ENCODE results near the gene SLC1A3.

GRCh38 chr5:36689225-36689624, 82.8 kb downstream of the SLC1A3 start:
- TF ChIP-seq CTCF (IDR thresholded peaks at IDR 0.05) (no peak), POLR2A (IDR thresholded peaks at IDR 0.05) (no peak)

Data from uterus (tissue), 2 donors.